ENCODE results near the gene TALDO1.
"Not testable (repeated sequence)": the region's sequence is repeated elsewhere in the genome, so short reads cannot be mapped to it uniquely, and the experiment has no call there.

TALDO1 gene

GRCh38 chr11:737366-737765 is 9.9 kb upstream of the TALDO1 start:
- no peak for DNase-seq (ENCODE audit: low spot score)

GRCh38 chr11:737899-738298 is 9.4 kb upstream of the TALDO1 start:
- DNase-seq (ENCODE audit: low spot score): not testable (repeated sequence)

- DNase-seq (ENCODE audit: low spot score): no peak
These were observed 5.1 kb upstream of the TALDO1 start for GRCh38 chr11:742156-742546.

GRCh38 chr11:742571-743201 is 4.6 kb upstream of the TALDO1 start:
- no peak for DNase-seq (ENCODE audit: low spot score)

- DNase-seq (ENCODE audit: low spot score): no peak
These were observed 1.8 kb upstream of the TALDO1 start for GRCh38 chr11:745428-745827.

- peak; percentile 26 for DNase-seq (ENCODE audit: low spot score)
These were observed 741 bp upstream of the TALDO1 start for GRCh38 chr11:746289-747157.

- no peak for DNase-seq (ENCODE audit: low spot score)
These were observed 719 bp downstream of the TALDO1 start for GRCh38 chr11:748007-748359.

- DNase-seq (ENCODE audit: low spot score): no peak
These were observed 2.5 kb downstream of the TALDO1 start for GRCh38 chr11:749731-750130.

- no peak for DNase-seq (ENCODE audit: low spot score)
These were observed 13.0 kb downstream of the TALDO1 start for GRCh38 chr11:760236-760635.

GRCh38 chr11:761526-762108 is 14.4 kb downstream of the TALDO1 start:
- DNase-seq (ENCODE audit: low spot score): no peak

GRCh38 chr11:762421-763072 is 15.3 kb downstream of the TALDO1 start:
- DNase-seq (ENCODE audit: low spot score): no peak

GRCh38 chr11:763073-763463 is 15.8 kb downstream of the TALDO1 start:
- DNase-seq (ENCODE audit: low spot score): no peak

GRCh38 chr11:763549-764321 is 16.5 kb downstream of the TALDO1 start:
- DNase-seq (ENCODE audit: low spot score): no peak

GRCh38 chr11:764322-765024 is 17.2 kb downstream of the TALDO1 start:
- DNase-seq (ENCODE audit: low spot score): no peak

GRCh38 chr11:765025-765801 is 17.9 kb downstream of the TALDO1 start:
- peak; percentile 66 for DNase-seq (ENCODE audit: low spot score)

GRCh38 chr11:765802-766091 is 18.5 kb downstream of the TALDO1 start:
- no peak for DNase-seq (ENCODE audit: low spot score)

GRCh38 chr11:766106-766935 is 19.1 kb downstream of the TALDO1 start:
- no peak for DNase-seq (ENCODE audit: low spot score)

- no peak for DNase-seq (ENCODE audit: low spot score)
These were observed 19.6 kb downstream of the TALDO1 start for GRCh38 chr11:766936-767210.

GRCh38 chr11:767238-767637 is 20.0 kb downstream of the TALDO1 start:
- DNase-seq (ENCODE audit: low spot score): no peak
